Skeletal muscle tissue (tissue), 4 donors: ENCODE measurements around the gene DPYSL4. TPM values are rescaled to one million over a fixed set of nuclear protein-coding genes. Genes with fewer than 3 reads are reported as not detected.

Experiments used
- H3K27ac ChIP-seq: one replicate; pipeline ENCODE4 v1.7.0; 2013; ENCODE audit warnings: mild to moderate bottlenecking, low read depth, low read length, inconsistent platforms
- H3K27me3 ChIP-seq, 3 donors: one replicate each; pipeline ENCODE4 v1.7.0; 2013; ENCODE audit warnings: low read length in 3 of 3; ENCODE audit not compliant: control insufficient read depth in 3 of 3, insufficient read depth in 3 of 3
- H3K36me3 ChIP-seq, 3 donors: one replicate each; pipeline ENCODE4 v1.7.0; 2013; ENCODE audit warnings: low read length in 3 of 3; ENCODE audit not compliant: control insufficient read depth in 3 of 3, insufficient read depth in 3 of 3
- H3K4me1 ChIP-seq, 3 donors: one replicate each; pipeline ENCODE4 v1.7.0; 2013; ENCODE audit warnings: low read length in 3 of 3, mild to moderate bottlenecking in 3 of 3; ENCODE audit not compliant: control insufficient read depth in 3 of 3, insufficient read depth in 3 of 3
- H3K4me3 ChIP-seq, 3 donors: one replicate each; pipeline ENCODE4 v1.7.0; 2013; ENCODE audit warnings: low read length in 3 of 3
- H3K9ac ChIP-seq, 3 donors: one replicate each; pipeline ENCODE4 v1.7.0; 2013; ENCODE audit warnings: low read length in 3 of 3, mild to moderate bottlenecking in 3 of 3, moderate library complexity in 2 of 3, low read depth in 1 of 3
- H3K9me3 ChIP-seq, 3 donors: one replicate each; pipeline ENCODE4 v1.7.0; 2013; ENCODE audit warnings: low read length in 3 of 3; ENCODE audit not compliant: control insufficient read depth in 3 of 3
- total RNA-seq: library from RNA; depleted of rRNA; stranded (reverse); fragments of >200 nt; gene quantifications from one replicate; pipeline ENCODE4 v1.2.3, GENCODE V29; 2014
- donor health status: Osteomylitis.

The DPYSL4 gene
- total RNA-seq, 1 donor from 2014 or later: 1.0 TPM

GRCh38 chr10:132193907-132194552 is 7.3 kb downstream of the DPYSL4 start:
- Histone ChIP-seq H3K27me3 (peaks cover 4 to 19% (median 7%) of the 10 kb centered on the region in 3 donors), H3K36me3 (peaks cover 0 to 2% (median 0%) of the 10 kb centered on the region in 3 donors), H3K4me1 (peaks cover 0 to 6% (median 0%) of the 10 kb centered on the region in 3 donors), H3K9me3 (no peaks in the 10 kb centered on the region), H3K4me3 (no peak overlapping the region), H3K9ac (no peak overlapping the region), H3K27ac (no peak overlapping the region)

GRCh38 chr10:132194726-132195125 is 8.0 kb downstream of the DPYSL4 start:
- no peak overlapping the region for H3K4me3 ChIP-seq
- H3K4me1 ChIP-seq: peaks cover 0 to 6% (median 0%) of the 10 kb centered on the region in 3 donors
- no peak overlapping the region for H3K9ac ChIP-seq
- no peaks in the 10 kb centered on the region for H3K9me3 ChIP-seq
- peaks cover 3 to 12% (median 5%) of the 10 kb centered on the region in 3 donors for H3K27me3 ChIP-seq
- peaks cover 0 to 2% (median 0%) of the 10 kb centered on the region in 3 donors for H3K36me3 ChIP-seq
- H3K27ac ChIP-seq: no peak overlapping the region

GRCh38 chr10:132195366-132196075 is 8.8 kb downstream of the DPYSL4 start:
- Histone ChIP-seq H3K4me1 (peaks cover 0 to 6% (median 0%) of the 10 kb centered on the region in 3 donors), H3K9me3 (no peaks in the 10 kb centered on the region), H3K27ac (no peak overlapping the region), H3K9ac (no peak overlapping the region), H3K4me3 (no peak overlapping the region), H3K36me3 (peaks cover 0 to 2% (median 0%) of the 10 kb centered on the region in 3 donors), H3K27me3 (peaks cover 0 to 4% (median 0%) of the 10 kb centered on the region in 3 donors)

GRCh38 chr10:132196178-132197113 is 9.7 kb downstream of the DPYSL4 start:
- Histone ChIP-seq H3K9ac (no peak overlapping the region), H3K4me1 (peaks cover 0 to 6% (median 0%) of the 10 kb centered on the region in 3 donors), H3K36me3 (no peaks in the 10 kb centered on the region), H3K4me3 (no peak overlapping the region), H3K9me3 (no peaks in the 10 kb centered on the region), H3K27me3 (peaks cover 0 to 3% (median 0%) of the 10 kb centered on the region in 3 donors), H3K27ac (no peak overlapping the region)

- peaks cover 0 to 6% (median 0%) of the 10 kb centered on the region in 3 donors for H3K4me1 ChIP-seq
- no peaks in the 10 kb centered on the region for H3K36me3 ChIP-seq
- H3K27me3 ChIP-seq: peaks cover 0 to 3% (median 0%) of the 10 kb centered on the region in 3 donors
- no peaks in the 10 kb centered on the region for H3K9me3 ChIP-seq
- no peak overlapping the region for H3K4me3 ChIP-seq
- no peak overlapping the region for H3K27ac ChIP-seq
- H3K9ac ChIP-seq: no peak overlapping the region
Observed at GRCh38 chr10:132197271-132198067, 10.7 kb downstream of the DPYSL4 start.

- Histone ChIP-seq H3K36me3 (no peaks in the 10 kb centered on the region), H3K9ac (no peak overlapping the region), H3K4me3 (no peak overlapping the region), H3K27me3 (peaks cover 0 to 2% (median 0%) of the 10 kb centered on the region in 3 donors), H3K9me3 (no peaks in the 10 kb centered on the region), H3K4me1 (peaks cover 0 to under 1% (median 0%) of the 10 kb centered on the region in 3 donors), H3K27ac (no peak overlapping the region)
Observed at GRCh38 chr10:132198068-132198370, 11.3 kb downstream of the DPYSL4 start.

- Histone ChIP-seq H3K9me3 (no peaks in the 10 kb centered on the region), H3K36me3 (no peaks in the 10 kb centered on the region), H3K9ac (no peak overlapping the region), H3K4me1 (no peaks in the 10 kb centered on the region), H3K27me3 (peaks cover 0 to 2% (median 0%) of the 10 kb centered on the region in 3 donors), H3K4me3 (no peak overlapping the region), H3K27ac (no peak overlapping the region)
Observed at GRCh38 chr10:132198381-132199181, 11.8 kb downstream of the DPYSL4 start.

GRCh38 chr10:132199268-132199853 is 12.6 kb downstream of the DPYSL4 start:
- H3K9me3 ChIP-seq: no peaks in the 10 kb centered on the region
- no peaks in the 10 kb centered on the region for H3K4me1 ChIP-seq
- no peaks in the 10 kb centered on the region for H3K36me3 ChIP-seq
- H3K27ac ChIP-seq: no peak overlapping the region
- H3K4me3 ChIP-seq: no peak overlapping the region
- no peak overlapping the region for H3K9ac ChIP-seq
- peaks cover 0 to 2% (median 0%) of the 10 kb centered on the region in 3 donors for H3K27me3 ChIP-seq
